ENCODE measurements around the gene NARS2.

- TF ChIP-seq CTCF (IDR thresholded peaks at IDR 0.05; ENCODE audit: low read depth, low read length) (no peak), MAX (IDR thresholded peaks at IDR 0.05; ENCODE audit: low read depth, low read length) (no peak), POLR2A (IDR thresholded peaks at IDR 0.05; ENCODE audit: extremely low read depth, insufficient read length) (no peak)
Measured at GRCh38 chr11:78472905-78473304, 101.8 kb downstream of the NARS2 start.

Measured in NB4 (cell line).